HS-5 (cell line): ENCODE results near the gene TBX6.
"Not testable (repeated sequence)": the region's sequence is repeated elsewhere in the genome, so short reads cannot be mapped to it uniquely, and the experiment has no call there.

Source experiments
- DNase-seq: peaks from one replicate; pipeline ENCODE4 v3.0.0-alpha.2; 2012; ENCODE audit warnings: low read depth

TBX6 gene

GRCh38 chr16:30091474-30092372 is at the start of gene TBX6:
TBX6 (minus strand) TSS chr16:30091924; CDS start chr16:30091193, 731 bp downstream.
- DNase-seq, result peak; percentile 50

GRCh38 chr16:30139583-30140481 is 48.1 kb upstream of the TBX6 start:
- no peak for DNase-seq

- DNase-seq, result no peak
Measured at GRCh38 chr16:30137897-30138296, 46.2 kb upstream of the TBX6 start.

- DNase-seq, result no peak
Measured at GRCh38 chr16:30136971-30137605, 45.4 kb upstream of the TBX6 start.

- DNase-seq, result no peak
Measured at GRCh38 chr16:30132591-30132990, 40.9 kb upstream of the TBX6 start.

GRCh38 chr16:30131869-30132475 is 40.2 kb upstream of the TBX6 start:
- DNase-seq, result no peak

GRCh38 chr16:30127993-30128392 is 36.3 kb upstream of the TBX6 start:
- no peak for DNase-seq

GRCh38 chr16:30125690-30126089 is 34.0 kb upstream of the TBX6 start:
- DNase-seq, result not testable (repeated sequence)

GRCh38 chr16:30124985-30125379 is 33.3 kb upstream of the TBX6 start:
- no peak for DNase-seq

- no peak for DNase-seq
Measured at GRCh38 chr16:30122604-30123160, 31.0 kb upstream of the TBX6 start.

GRCh38 chr16:30121741-30122571 is 30.2 kb upstream of the TBX6 start:
- no peak for DNase-seq

- no peak for DNase-seq
Measured at GRCh38 chr16:30120340-30121105, 28.8 kb upstream of the TBX6 start.

- DNase-seq, result no peak
Measured at GRCh38 chr16:30119428-30119827, 27.7 kb upstream of the TBX6 start.

- DNase-seq, result no peak
Measured at GRCh38 chr16:30117768-30118167, 26.0 kb upstream of the TBX6 start.

GRCh38 chr16:30116291-30117207 is 24.8 kb upstream of the TBX6 start:
- DNase-seq, result no peak

GRCh38 chr16:30115238-30115637 is 23.5 kb upstream of the TBX6 start:
- DNase-seq, result no peak

- DNase-seq, result not testable (repeated sequence)
Measured at GRCh38 chr16:30114833-30115232, 23.1 kb upstream of the TBX6 start.

- DNase-seq, result no peak
Measured at GRCh38 chr16:30114411-30114810, 22.7 kb upstream of the TBX6 start.
